IMR-90 (cell line): ENCODE measurements around the gene AK1. TPM values are rescaled to one million over a fixed set of nuclear protein-coding genes. Genes with fewer than 3 reads are reported as not detected.

Experiments used
- ATAC-seq: fragments of 200-7000 bp; cut with Tn5 transposase; 2 replicates; pipeline ENCODE4 v1.9.1; 2020; ENCODE audit warnings: low read depth, mild to moderate bottlenecking, moderate library complexity
- BruUV-seq: library from RNA; stranded (reverse); fragments of 400-500 nt; replicated peaks from 2 replicates; lab custom pipeline; 2021; lab: Mats Ljungman, UMichigan
- CTCF ChIA-PET: fragments of 300-600 bp; formaldehyde crosslinking; extraction: SDS; loops from one replicate; lab custom pipeline; 2021; ENCODE audit warnings: antibody characterized with exemption; lab: Yijun Ruan, JAX
- POLR2A ChIA-PET: fragments of 300-600 bp; sonication (Branson Sonifier 250); formaldehyde crosslinking; loops from one replicate; lab custom pipeline; 2022; ENCODE audit warnings: antibody characterized with exemption; ENCODE audit not compliant: unreplicated experiment; lab: Charles Lee
- DNase-seq: peaks from one replicate; pipeline ENCODE4 v3.0.0; 2013
- H2AFZ ChIP-seq: replicated peaks from 2 replicates; pipeline ENCODE3; 2013; ENCODE audit warnings: low read length, mild to moderate bottlenecking; ENCODE audit not compliant: poor library complexity
- H2AK5ac ChIP-seq: 2 replicates; pipeline ENCODE4 v1.6.1; 2013; ENCODE audit warnings: low read depth, low read length, inconsistent platforms
- H2AK9ac ChIP-seq: replicated peaks from 2 replicates; pipeline ENCODE3; 2013; ENCODE audit warnings: mild to moderate bottlenecking, low read depth, low read length, moderate library complexity; ENCODE audit not compliant: poor library complexity
- H2BK120ac ChIP-seq: 2 replicates; pipeline ENCODE4 v1.6.1; 2013; ENCODE audit warnings: low read depth, low read length, inconsistent platforms
- H2BK15ac ChIP-seq: 3 replicates; pipeline ENCODE4 v1.6.1; 2013; ENCODE audit warnings: low read depth, low read length, inconsistent platforms
- H2BK20ac ChIP-seq: 2 replicates; pipeline ENCODE4 v1.6.1; 2013; ENCODE audit warnings: low read depth, mild to moderate bottlenecking, inconsistent platforms, low read length, moderate library complexity
- H2BK5ac ChIP-seq: 2 replicates; pipeline ENCODE4 v1.6.1; 2013; ENCODE audit warnings: mild to moderate bottlenecking, low read depth, low read length, inconsistent platforms; ENCODE audit not compliant: poor library complexity, severe bottlenecking
- H3K14ac ChIP-seq: replicated peaks from 2 replicates; pipeline ENCODE4 v1.6.1; 2013; ENCODE audit warnings: low read depth, low read length, inconsistent platforms
- H3K18ac ChIP-seq: 2 replicates; pipeline ENCODE4 v1.6.1; 2013; ENCODE audit warnings: low read depth, low read length, control low read depth
- H3K23ac ChIP-seq: 2 replicates; pipeline ENCODE4 v1.6.1; 2013; ENCODE audit warnings: low read depth, low read length, inconsistent platforms
- H3K27ac ChIP-seq: 2 replicates; pipeline ENCODE4 v1.5.1; 2013; ENCODE audit warnings: mild to moderate bottlenecking, control low read depth, low read length; ENCODE audit not compliant: insufficient read depth
- H3K27me3 ChIP-seq: 2 replicates; pipeline ENCODE4 v1.6.1; 2013; ENCODE audit warnings: low read length; ENCODE audit not compliant: control insufficient read depth, insufficient read depth
- H3K36me3 ChIP-seq: 2 replicates; pipeline ENCODE4 v1.6.1; 2013; ENCODE audit warnings: low read length, mixed read lengths; ENCODE audit not compliant: control insufficient read depth, insufficient read depth
- H3K4ac ChIP-seq: 2 replicates; pipeline ENCODE4 v1.6.1; 2013; ENCODE audit warnings: low read depth, low read length, inconsistent platforms
- H3K4me1 ChIP-seq: 2 replicates; pipeline ENCODE4 v1.6.1; 2013; ENCODE audit warnings: low read length, mixed read lengths; ENCODE audit not compliant: control insufficient read depth, insufficient read depth
- H3K4me2 ChIP-seq: 2 replicates; pipeline ENCODE4 v1.6.1; 2013; ENCODE audit warnings: low read depth, mild to moderate bottlenecking, control low read depth, low read length, moderate library complexity
- H3K4me3 ChIP-seq: 2 replicates; pipeline ENCODE4 v1.5.1; 2013; ENCODE audit warnings: low read depth, mild to moderate bottlenecking, control low read depth, low read length, moderate library complexity; ENCODE audit not compliant: insufficient read depth
- H3K56ac ChIP-seq: 2 replicates; pipeline ENCODE4 v1.6.1; 2013; ENCODE audit warnings: low read length, inconsistent platforms; ENCODE audit not compliant: insufficient read depth; ENCODE audit errors: extremely low read depth
- H3K79me1 ChIP-seq, 2 experiments: 2 replicates each; pipeline ENCODE4 v1.6.1; 2013; ENCODE audit warnings: low read length in 2 of 2, inconsistent platforms in 1 of 2, low read depth in 1 of 2
- H3K9ac ChIP-seq: 2 replicates; pipeline ENCODE4 v1.6.1; 2013; ENCODE audit warnings: low read depth, low read length, control low read depth
- H3K9me1 ChIP-seq: 2 replicates; pipeline ENCODE4 v1.6.1; 2013; ENCODE audit warnings: low read length, inconsistent platforms; ENCODE audit not compliant: insufficient read depth
- H3K9me3 ChIP-seq: 2 replicates; pipeline ENCODE4 v1.6.1; 2013; ENCODE audit warnings: low read length; ENCODE audit not compliant: control insufficient read depth, insufficient read depth
- H4K20me1 ChIP-seq: 2 replicates; pipeline ENCODE4 v1.6.1; 2013; ENCODE audit warnings: low read length, inconsistent platforms; ENCODE audit not compliant: insufficient read depth
- H4K5ac ChIP-seq: 2 replicates; pipeline ENCODE4 v1.6.1; 2013; ENCODE audit warnings: mild to moderate bottlenecking, low read depth, low read length, control low read depth
- H4K8ac ChIP-seq, 2 experiments: 2 replicates each; pipeline ENCODE4 v1.6.1; 2013; ENCODE audit warnings: low read depth in 2 of 2, low read length in 2 of 2, control low read depth in 1 of 2, inconsistent platforms in 1 of 2
- H4K91ac ChIP-seq: 2 replicates; pipeline ENCODE4 v1.6.1; 2013; ENCODE audit warnings: low read depth, low read length, inconsistent platforms; ENCODE audit not compliant: insufficient read depth
- BHLHE40 ChIP-seq: fragments of 150-350 bp; IDR thresholded peaks from 2 replicates; pipeline ENCODE4 v1.6.1; 2016; ENCODE audit warnings: mild to moderate bottlenecking, low read depth, low read length
- CEBPB ChIP-seq: IDR thresholded peaks from 2 replicates; pipeline ENCODE4 v1.6.1; 2012; ENCODE audit warnings: low read depth, low read length, improper control_type of control experiment
- CHD1 ChIP-seq: IDR thresholded peaks from 2 replicates; pipeline ENCODE4 v1.6.1; 2012; ENCODE audit warnings: low read depth, low read length, improper control_type of control experiment
- FOS ChIP-seq: fragments of 150-350 bp; IDR thresholded peaks from 2 replicates; pipeline ENCODE4 v1.6.1; 2016; ENCODE audit warnings: low read depth, low read length
- MAFK ChIP-seq: IDR thresholded peaks from 2 replicates; pipeline ENCODE4 v1.6.1; 2012; ENCODE audit warnings: low read depth, low read length, improper control_type of control experiment
- MAZ ChIP-seq: IDR thresholded peaks from 2 replicates; pipeline ENCODE4 v1.6.1; 2012; ENCODE audit warnings: low read depth, mild to moderate bottlenecking, low read length, improper control_type of control experiment, moderate library complexity, borderline replicate concordance
- MXI1 ChIP-seq: IDR thresholded peaks from 2 replicates; pipeline ENCODE4 v1.6.1; 2012; ENCODE audit warnings: low read depth, mild to moderate bottlenecking, low read length, moderate library complexity, borderline replicate concordance
- NFE2L2 ChIP-seq: fragments of 150-350 bp; IDR thresholded peaks from 2 replicates; pipeline ENCODE4 v1.6.1; 2016; ENCODE audit warnings: low read depth, mild to moderate bottlenecking, low read length
- POLR2A ChIP-seq: IDR thresholded peaks from 2 replicates; pipeline ENCODE4 v1.6.1; 2012; ENCODE audit warnings: mild to moderate bottlenecking, low read depth, low read length
- RAD21 ChIP-seq: IDR thresholded peaks from 2 replicates; pipeline ENCODE4 v1.6.1; 2012; ENCODE audit warnings: low read length, improper control_type of control experiment
- RCOR1 ChIP-seq: IDR thresholded peaks from 2 replicates; pipeline ENCODE4 v1.6.1; 2012; ENCODE audit warnings: mild to moderate bottlenecking, low read length, improper control_type of control experiment; ENCODE audit not compliant: insufficient replicate concordance
- RFX5 ChIP-seq: IDR thresholded peaks from 2 replicates; pipeline ENCODE4 v1.8.0; 2012; ENCODE audit warnings: low read depth, mild to moderate bottlenecking, low read length, moderate library complexity
- SMC3 ChIP-seq: fragments of 150-350 bp; IDR thresholded peaks from 2 replicates; pipeline ENCODE4 v1.6.1; 2016; ENCODE audit warnings: low read depth, mild to moderate bottlenecking, antibody characterized with exemption, low read length, moderate library complexity
- WGBS, 2 experiments: methylation state at CpG; one replicate each; pipeline versions ENCODE4 v1.1.5 to v1.1.7; 2013; ENCODE audit warnings: missing lambda C conversion rate in 2 of 2; ENCODE audit not compliant: insufficient read length in 1 of 2; ENCODE audit errors: extremely low coverage in 2 of 2; 5-methylcytosine and 5-hydroxymethylcytosine counted together
- dilution Hi-C: fragments of 300-500 bp; cut with HindIII; formaldehyde crosslinking; loops from one replicate; pipeline ENCODE4 v1.14.3; 2018; ENCODE audit warnings: low sequenced_read_pairs; ENCODE audit not compliant: unreplicated experiment
- in situ Hi-C: fragments of 300-500 bp; cut with MboI; formaldehyde crosslinking; loops from 3 replicates; pipeline ENCODE4 v1.14.3; 2019; ENCODE audit warnings: low sequenced_read_pairs, inconsistent platforms, mixed read lengths
- intact Hi-C: fragments of 100-400 bp; cut with micrococcal nuclease; formaldehyde crosslinking; loops from 2 replicates; pipeline ENCODE4 v1.10.0; 2022
- polyA plus RNA-seq, 3 experiments: library from polyadenylated mRNA; depleted of rRNA; stranded (reverse); fragments of >200 nt; gene quantifications; 2 replicates each; pipeline ENCODE4 v1.2.3, GENCODE V29; 2012; ENCODE audit warnings: low replicate concordance in 1 of 3
- total RNA-seq: library from RNA; depleted of rRNA; stranded (reverse); fragments of >200 nt; gene quantifications from 2 replicates; pipeline ENCODE4 v1.2.3, GENCODE V29; 2012
- TF ChIP-seq, protein P1 (sequence below): conservative IDR thresholded peaks from 2 replicates; pipeline ENCODE4 v1.5.1; 2012; ENCODE audit warnings: mild to moderate bottlenecking, low read depth, low read length, improper control_type of control experiment
- TF ChIP-seq, protein P2 (sequence below): fragments of 150-350 bp; IDR thresholded peaks from 2 replicates; pipeline ENCODE4 v1.6.1; 2017; ENCODE audit warnings: mild to moderate bottlenecking, antibody characterized with exemption, low read length, low read depth
- TF ChIP-seq, protein P3 (sequence below): fragments of 150-350 bp; IDR thresholded peaks from 2 replicates; pipeline ENCODE4 v1.6.1; 2016; ENCODE audit warnings: low read depth, mild to moderate bottlenecking, low read length, moderate library complexity, borderline replicate concordance

AK1 gene
- total and polyA plus RNA-seq, 2 of the 4 experiments (the other 2 are of a cell fraction) = 44.8 to 119 TPM

DNA sequence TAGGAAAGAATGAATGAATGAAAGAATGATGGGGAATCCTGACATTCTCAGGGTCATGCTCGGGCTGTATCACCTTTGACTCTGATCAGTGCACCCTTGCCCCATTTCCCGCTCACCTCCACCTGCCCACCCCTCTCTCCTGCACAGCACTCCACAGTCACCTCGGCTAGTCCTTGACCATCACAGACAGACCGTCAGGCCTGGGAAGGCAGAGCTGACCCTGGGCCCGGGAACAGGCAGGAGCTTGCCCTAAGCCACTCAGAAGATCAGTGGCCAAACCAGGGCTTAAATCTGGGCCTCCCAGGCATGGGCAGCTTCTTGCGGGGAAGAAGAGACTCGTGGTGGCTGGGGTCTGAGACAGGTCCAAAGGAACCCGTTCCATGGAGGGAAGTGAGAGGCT lies 18.3 kb upstream of the AK1 start:
- no peak for ATAC-seq
- Histone ChIP-seq H4K91ac (no peak overlapping the region), H2BK20ac (no peak overlapping the region), H3K56ac (no peak overlapping the region), H3K27ac (no peak overlapping the region), H2AK5ac (no peak overlapping the region), H3K4ac (no peak overlapping the region), H2AFZ (no peak overlapping the region), H3K9ac (no peak overlapping the region), H3K27me3 (no peaks in the 10 kb centered on the region), H4K8ac (no peak overlapping the region), H2BK120ac (no peak overlapping the region), H2AK9ac (no peak overlapping the region), H3K23ac (no peak overlapping the region), H3K14ac (no peak overlapping the region), H2BK15ac (no peak overlapping the region), H3K18ac (no peak overlapping the region), H3K9me3 (peaks cover 15% of the 10 kb centered on the region), H3K4me3 (no peak overlapping the region), H3K79me1 (peaks cover 19 to 69% of the 10 kb centered on the region in 2 experiments), H3K4me1 (peaks cover 18% of the 10 kb centered on the region), H2BK5ac (no peak overlapping the region), H3K36me3 (peaks cover 44% of the 10 kb centered on the region), H3K4me2 (no peak overlapping the region), H3K9me1 (peaks cover 12% of the 10 kb centered on the region), H4K20me1 (peaks cover 29% of the 10 kb centered on the region), H4K5ac (no peak overlapping the region)
- BruUV-seq = no TSS peak
- intact Hi-C loops = no loop called here
- TF ChIP-seq CHD1 = no peak
- TF ChIP-seq FOS = no peak
- no peak for TF ChIP-seq SMC3
- no peak for TF ChIP-seq RCOR1
- TF ChIP-seq RFX5 = no peak
- no peak for TF ChIP-seq CEBPB
- no peak for TF ChIP-seq MAFK
- no peak for TF ChIP-seq POLR2A
- TF ChIP-seq, protein P1, sequence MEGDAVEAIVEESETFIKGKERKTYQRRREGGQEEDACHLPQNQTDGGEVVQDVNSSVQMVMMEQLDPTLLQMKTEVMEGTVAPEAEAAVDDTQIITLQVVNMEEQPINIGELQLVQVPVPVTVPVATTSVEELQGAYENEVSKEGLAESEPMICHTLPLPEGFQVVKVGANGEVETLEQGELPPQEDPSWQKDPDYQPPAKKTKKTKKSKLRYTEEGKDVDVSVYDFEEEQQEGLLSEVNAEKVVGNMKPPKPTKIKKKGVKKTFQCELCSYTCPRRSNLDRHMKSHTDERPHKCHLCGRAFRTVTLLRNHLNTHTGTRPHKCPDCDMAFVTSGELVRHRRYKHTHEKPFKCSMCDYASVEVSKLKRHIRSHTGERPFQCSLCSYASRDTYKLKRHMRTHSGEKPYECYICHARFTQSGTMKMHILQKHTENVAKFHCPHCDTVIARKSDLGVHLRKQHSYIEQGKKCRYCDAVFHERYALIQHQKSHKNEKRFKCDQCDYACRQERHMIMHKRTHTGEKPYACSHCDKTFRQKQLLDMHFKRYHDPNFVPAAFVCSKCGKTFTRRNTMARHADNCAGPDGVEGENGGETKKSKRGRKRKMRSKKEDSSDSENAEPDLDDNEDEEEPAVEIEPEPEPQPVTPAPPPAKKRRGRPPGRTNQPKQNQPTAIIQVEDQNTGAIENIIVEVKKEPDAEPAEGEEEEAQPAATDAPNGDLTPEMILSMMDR = no peak
- no peak for TF ChIP-seq MXI1
- TF ChIP-seq RAD21 = no peak
- no peak for TF ChIP-seq MAZ
- TF ChIP-seq, protein P2, sequence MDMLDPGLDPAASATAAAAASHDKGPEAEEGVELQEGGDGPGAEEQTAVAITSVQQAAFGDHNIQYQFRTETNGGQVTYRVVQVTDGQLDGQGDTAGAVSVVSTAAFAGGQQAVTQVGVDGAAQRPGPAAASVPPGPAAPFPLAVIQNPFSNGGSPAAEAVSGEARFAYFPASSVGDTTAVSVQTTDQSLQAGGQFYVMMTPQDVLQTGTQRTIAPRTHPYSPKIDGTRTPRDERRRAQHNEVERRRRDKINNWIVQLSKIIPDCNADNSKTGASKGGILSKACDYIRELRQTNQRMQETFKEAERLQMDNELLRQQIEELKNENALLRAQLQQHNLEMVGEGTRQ = no peak
- TF ChIP-seq, protein P3, sequence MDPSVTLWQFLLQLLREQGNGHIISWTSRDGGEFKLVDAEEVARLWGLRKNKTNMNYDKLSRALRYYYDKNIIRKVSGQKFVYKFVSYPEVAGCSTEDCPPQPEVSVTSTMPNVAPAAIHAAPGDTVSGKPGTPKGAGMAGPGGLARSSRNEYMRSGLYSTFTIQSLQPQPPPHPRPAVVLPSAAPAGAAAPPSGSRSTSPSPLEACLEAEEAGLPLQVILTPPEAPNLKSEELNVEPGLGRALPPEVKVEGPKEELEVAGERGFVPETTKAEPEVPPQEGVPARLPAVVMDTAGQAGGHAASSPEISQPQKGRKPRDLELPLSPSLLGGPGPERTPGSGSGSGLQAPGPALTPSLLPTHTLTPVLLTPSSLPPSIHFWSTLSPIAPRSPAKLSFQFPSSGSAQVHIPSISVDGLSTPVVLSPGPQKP = no peak
- no peak for TF ChIP-seq NFE2L2
- no peak for TF ChIP-seq BHLHE40
- dilution Hi-C loops = no loop called here
- in situ Hi-C loops = no loop called here
- DNase-seq = no peak
- 81% methylated on average over 3 of the region's 8 CpGs; no CpG with 5 or more reads in 1 of the 2 experiments for whole genome bisulfite sequencing, 2 experiments
- POLR2A ChIA-PET = no interaction called here
- CTCF ChIA-PET = no interaction called here
